HCT116 (cell line): ENCODE results near the gene CNTNAP5.

Source experiments
- CTCF ChIP-seq, 3 experiments: fragments of 200-600 bp in 1 of 3; sonication (generic) in 1 of 3; IDR thresholded peaks in 2 of 3; conservative IDR thresholded peaks in 1 of 3; 2 replicates each; pipeline ENCODE4 v1.5.1; 2012 to 2017; ENCODE audit warnings: low read depth in 2 of 3, low read length in 2 of 3, antibody characterized with exemption in 1 of 3, borderline replicate concordance in 1 of 3, control low read depth in 1 of 3, mild to moderate bottlenecking in 1 of 3, mixed read lengths in 1 of 3, mixed run types in 1 of 3, moderate library complexity in 1 of 3; ENCODE audit not compliant: insufficient read depth in 1 of 3
- EZH2 ChIP-seq: fragments of 200-600 bp; sonication (generic); IDR thresholded peaks from 2 replicates; pipeline ENCODE4 v1.6.1; 2017; ENCODE audit warnings: antibody characterized with exemption, mixed run types
- EZH2phosphoT487 ChIP-seq: fragments of 200-600 bp; IDR thresholded peaks from 2 replicates; pipeline ENCODE4 v1.6.1; 2018; ENCODE audit warnings: antibody characterized with exemption, borderline replicate concordance
- POLR2A ChIP-seq: IDR thresholded peaks from 2 replicates; pipeline ENCODE4 v1.7.0; 2011; ENCODE audit warnings: borderline replicate concordance; ENCODE audit not compliant: insufficient read depth, insufficient read length; ENCODE audit errors: extremely low read depth

GRCh38 chr2:124193706-124194105, 168.6 kb downstream of the CNTNAP5 start:
- TF ChIP-seq EZH2phosphoT487 = no peak
- no peak for TF ChIP-seq CTCF (IDR thresholded peaks at IDR 0.05 in 2 of 3, conservative IDR thresholded peaks at IDR 0.05 in 1 of 3; ENCODE audit: borderline replicate concordance in 1 of 3, insufficient read depth in 1 of 3, low read depth in 2 of 3, low read length in 2 of 3)
- no peak for TF ChIP-seq EZH2
- TF ChIP-seq POLR2A = no peak
